SJCRH30 (cell line): Measurements from ENCODE around the gene MPZL3. TPM values are rescaled to one million over a fixed set of nuclear protein-coding genes. Genes with fewer than 3 reads are reported as not detected.

ENCODE experiments used
- DNase-seq, 2 experiments: peaks; one replicate each; pipeline ENCODE4 v3.0.0-alpha.2; 2015 to 2020
- H3K27ac ChIP-seq: fragments of 250-450 bp; sonication (Bioruptor Pico); 2 replicates; pipeline ENCODE4 v1.5.1; 2020; ENCODE audit warnings: mild to moderate bottlenecking, moderate library complexity
- H3K27me3 ChIP-seq: fragments of 250-450 bp; sonication (Bioruptor Pico); 2 replicates; pipeline ENCODE4 v1.5.1; 2020; ENCODE audit warnings: mild to moderate bottlenecking, moderate library complexity
- H3K36me3 ChIP-seq: fragments of 250-450 bp; sonication (Bioruptor Pico); 2 replicates; pipeline ENCODE4 v1.5.1; 2020; ENCODE audit warnings: mild to moderate bottlenecking, moderate library complexity
- H3K4me1 ChIP-seq: fragments of 250-450 bp; sonication (Bioruptor Pico); 2 replicates; pipeline ENCODE4 v1.5.1; 2020; ENCODE audit warnings: mild to moderate bottlenecking, moderate library complexity
- H3K4me3 ChIP-seq: fragments of 250-450 bp; sonication (Bioruptor Pico); 2 replicates; pipeline ENCODE4 v1.5.1; 2020; ENCODE audit warnings: mild to moderate bottlenecking, moderate library complexity
- H3K9me3 ChIP-seq: fragments of 250-450 bp; sonication (Bioruptor Pico); replicated peaks from 2 replicates; pipeline ENCODE4 v1.5.1; 2020; ENCODE audit warnings: mild to moderate bottlenecking, moderate library complexity
- total RNA-seq: library from RNA; depleted of rRNA; stranded (reverse); fragments of >200 nt; shearing (Covaris generic); gene quantifications from 2 replicates; pipeline ENCODE4 v1.2.3, GENCODE V29; 2014

The MPZL3 gene
- total RNA-seq, 1 experiment from 2014 or later: 0.12 TPM

GRCh38 chr11:118229274-118229847 lies 22.8 kb downstream of the MPZL3 start:
- no peaks in the 10 kb centered on the region for H3K4me1 ChIP-seq
- no peaks in the 10 kb centered on the region for H3K36me3 ChIP-seq
- H3K27me3 ChIP-seq: no peaks in the 10 kb centered on the region
- no peaks in the 10 kb centered on the region for H3K9me3 ChIP-seq
- H3K27ac ChIP-seq: no peak overlapping the region
- H3K4me3 ChIP-seq: no peak overlapping the region
- no peak for DNase-seq

GRCh38 chr11:118227865-118228785 lies 24.0 kb downstream of the MPZL3 start:
- H3K9me3 ChIP-seq: no peaks in the 10 kb centered on the region

DNA sequence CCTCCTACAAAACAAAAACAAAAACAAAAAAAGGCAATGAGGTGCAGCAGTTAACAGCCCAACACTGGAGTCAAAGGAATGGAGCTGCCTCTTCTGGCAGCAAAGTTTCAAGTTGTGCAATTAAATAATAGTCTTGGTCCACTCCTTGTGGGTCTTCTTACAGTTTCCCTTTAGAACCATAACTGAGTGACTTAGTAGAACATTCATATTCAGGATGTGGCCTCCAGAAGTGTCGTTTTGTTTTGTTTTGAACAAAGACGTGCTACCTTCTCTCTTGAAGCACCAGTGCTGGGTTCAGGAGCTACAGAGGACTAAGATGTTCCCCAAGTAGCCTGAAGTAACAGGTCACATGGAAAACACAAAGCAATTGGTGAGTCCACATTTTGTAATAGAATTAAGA lies 25.4 kb downstream of the MPZL3 start:
- Histone ChIP-seq H3K27me3 (no peaks in the 10 kb centered on the region), H3K4me3 (no peak overlapping the region), H3K27ac (no peak overlapping the region), H3K36me3 (no peaks in the 10 kb centered on the region), H3K4me1 (no peaks in the 10 kb centered on the region), H3K9me3 (no peaks in the 10 kb centered on the region)
- DNase-seq: no peak

More at GRCh38 chr11:118227865-118228785, 24.0 kb downstream of the MPZL3 start:
- H3K27me3 ChIP-seq: no peaks in the 10 kb centered on the region
- no peaks in the 10 kb centered on the region for H3K36me3 ChIP-seq
- no peak overlapping the region for H3K4me3 ChIP-seq
- no peak overlapping the region for H3K27ac ChIP-seq
- no peaks in the 10 kb centered on the region for H3K4me1 ChIP-seq
- DNase-seq: no peak

DNA sequence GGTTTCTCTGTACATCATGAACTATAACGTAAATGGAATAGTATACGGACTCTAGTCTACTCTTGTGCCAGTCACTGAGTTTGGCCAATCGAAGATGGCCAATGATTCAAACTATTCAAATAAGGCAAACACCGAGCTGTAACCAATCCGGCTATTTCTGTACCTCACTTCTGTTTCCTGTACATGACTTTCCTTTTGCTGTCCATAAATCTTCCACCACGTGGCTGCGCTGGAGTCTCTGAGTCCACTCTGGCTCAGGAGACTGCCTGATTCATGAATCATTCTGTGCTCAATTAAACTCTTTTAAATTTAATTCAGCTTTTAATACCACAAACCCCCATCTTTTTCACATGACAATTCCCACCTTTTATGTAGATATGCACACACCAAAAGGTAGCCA lies 25.9 kb downstream of the MPZL3 start:
- Histone ChIP-seq H3K36me3 (no peaks in the 10 kb centered on the region), H3K4me1 (no peaks in the 10 kb centered on the region), H3K9me3 (no peaks in the 10 kb centered on the region), H3K27me3 (no peaks in the 10 kb centered on the region), H3K27ac (no peak overlapping the region), H3K4me3 (no peak overlapping the region)
- no peak for DNase-seq

DNA sequence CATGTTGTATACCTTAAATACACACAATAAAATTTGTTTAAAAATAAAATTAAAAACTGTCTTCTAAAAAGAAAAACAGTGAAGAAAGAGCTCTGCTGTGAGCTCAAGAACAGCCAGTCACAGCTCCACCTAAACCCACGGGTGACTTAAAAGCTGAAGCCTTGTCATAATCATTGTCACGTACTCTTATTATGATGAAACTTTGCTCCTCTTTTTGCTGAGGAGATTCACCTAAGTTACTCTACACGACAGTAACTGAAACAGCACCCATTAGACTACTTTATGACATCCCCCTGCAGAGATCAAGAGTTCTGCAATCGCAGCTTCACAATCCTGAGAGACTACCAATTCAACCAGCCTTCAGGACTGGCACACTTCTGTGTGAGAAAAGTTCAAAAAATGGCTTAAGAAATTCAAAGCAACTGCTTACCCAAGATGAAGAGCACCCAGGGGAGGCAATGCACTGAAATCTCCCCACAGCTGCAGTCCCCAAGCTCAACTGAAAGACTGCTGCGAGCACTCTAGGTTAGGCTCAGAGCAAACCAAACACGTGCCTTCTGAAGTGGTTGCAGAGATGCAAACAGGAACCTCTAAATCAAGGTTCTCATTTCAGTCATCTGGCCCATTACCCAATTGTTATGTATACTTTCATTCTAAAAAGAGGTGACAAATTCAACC lies 27.5 kb downstream of the MPZL3 start, which contains the start of gene JAML:
Gene JAML, minus strand, starts transcription at position 501 of the 678 bp plus-strand sequence. CDS start 10,145 bp downstream, outside the sequence.
- Histone ChIP-seq H3K27ac (no peak within 1 kb of the TSS), H3K27me3 (no peaks in the 10 kb centered on the region), H3K4me3 (no peak within 1 kb of the TSS)

DNA sequence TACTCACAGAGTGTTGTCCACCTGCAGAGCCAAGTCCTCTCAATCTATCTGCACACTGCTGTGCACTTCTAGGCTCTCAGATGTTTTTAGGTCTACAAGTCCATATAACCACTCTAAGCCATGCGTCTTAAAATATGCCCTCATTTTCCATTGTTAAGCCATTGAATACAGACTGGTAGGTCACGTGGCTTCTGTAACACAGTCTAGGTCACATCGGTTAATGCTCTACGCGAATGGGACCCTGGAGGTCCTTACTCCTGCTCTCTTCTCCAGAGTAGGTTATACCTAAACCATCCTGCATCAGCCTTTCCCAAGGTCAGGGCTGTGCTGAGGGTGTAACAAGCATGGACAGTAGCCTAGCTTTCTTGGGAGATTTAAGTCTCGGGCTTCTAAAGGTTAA lies 28.2 kb downstream of the MPZL3 start:
- Histone ChIP-seq H3K27ac (no peak overlapping the region), H3K36me3 (no peaks in the 10 kb centered on the region), H3K9me3 (no peaks in the 10 kb centered on the region), H3K4me1 (no peaks in the 10 kb centered on the region), H3K4me3 (no peak overlapping the region), H3K27me3 (no peaks in the 10 kb centered on the region)
- DNase-seq: no peak

More for the DNA sequence above, 27.5 kb downstream of the MPZL3 start, which contains the start of gene JAML:
- H3K4me1 ChIP-seq: no peaks in the 10 kb centered on the region
- DNase-seq: no peak
- H3K36me3 ChIP-seq: no peaks in the 10 kb centered on the region
- no peaks in the 10 kb centered on the region for H3K9me3 ChIP-seq

DNA sequence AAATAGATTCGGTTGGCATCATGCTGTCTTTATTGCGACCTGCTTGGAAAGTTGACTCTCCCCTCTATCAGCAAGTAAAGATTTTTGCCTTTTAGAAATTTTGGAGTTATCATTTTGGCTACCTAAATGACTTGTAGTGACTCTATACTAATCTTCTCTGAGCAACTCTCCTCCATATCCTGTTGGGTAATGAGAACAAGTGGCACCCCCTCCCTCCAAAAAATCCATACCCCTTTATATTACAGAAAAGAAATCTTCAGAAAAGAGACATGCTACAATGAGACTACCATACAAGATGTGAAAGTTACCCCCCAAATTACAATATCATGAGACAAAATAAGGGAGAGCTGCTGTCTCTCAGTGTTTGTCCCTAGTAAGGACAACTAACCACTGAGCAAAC lies 28.6 kb downstream of the MPZL3 start:
- no peak overlapping the region for H3K4me3 ChIP-seq
- H3K27me3 ChIP-seq: no peaks in the 10 kb centered on the region
- no peak for DNase-seq
- no peak overlapping the region for H3K27ac ChIP-seq
- no peaks in the 10 kb centered on the region for H3K36me3 ChIP-seq
- no peaks in the 10 kb centered on the region for H3K9me3 ChIP-seq
- no peaks in the 10 kb centered on the region for H3K4me1 ChIP-seq

- no peaks in the 10 kb centered on the region for H3K9me3 ChIP-seq
- no peak overlapping the region for H3K4me3 ChIP-seq
- no peak overlapping the region for H3K27ac ChIP-seq
- DNase-seq: no peak
- no peaks in the 10 kb centered on the region for H3K27me3 ChIP-seq
- H3K36me3 ChIP-seq: no peaks in the 10 kb centered on the region
- no peaks in the 10 kb centered on the region for H3K4me1 ChIP-seq
These were observed 29.7 kb downstream of the MPZL3 start for GRCh38 chr11:118222437-118222836.

DNA sequence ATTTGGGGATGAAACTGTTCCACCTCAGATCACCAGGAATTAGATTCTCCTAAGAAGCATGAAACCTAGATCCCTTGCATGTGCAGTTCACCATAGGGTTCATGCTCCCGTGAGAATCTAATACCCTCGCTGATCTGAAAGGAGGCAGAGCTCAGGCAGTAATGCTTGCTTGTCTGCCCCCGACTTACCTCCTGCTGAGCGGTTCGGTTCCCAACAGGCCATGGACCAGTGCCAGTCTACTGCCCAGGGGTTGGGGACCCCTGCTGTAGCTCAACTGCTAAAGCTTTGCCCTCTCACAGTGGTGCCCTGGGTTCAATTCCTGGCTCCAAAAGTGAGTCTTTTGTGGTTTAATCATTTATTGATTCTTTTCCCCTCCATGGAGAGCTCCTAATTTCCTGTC lies 30.7 kb downstream of the MPZL3 start:
- Histone ChIP-seq H3K36me3 (no peaks in the 10 kb centered on the region), H3K9me3 (no peaks in the 10 kb centered on the region), H3K4me3 (no peak overlapping the region), H3K27me3 (no peaks in the 10 kb centered on the region), H3K27ac (no peak overlapping the region), H3K4me1 (no peaks in the 10 kb centered on the region)
- no peak for DNase-seq

- Histone ChIP-seq H3K36me3 (no peaks in the 10 kb centered on the region), H3K4me1 (peaks cover 3% of the 10 kb centered on the region), H3K27me3 (no peaks in the 10 kb centered on the region), H3K9me3 (no peaks in the 10 kb centered on the region), H3K4me3 (no peak overlapping the region), H3K27ac (no peak overlapping the region)
- DNase-seq: no peak
These were observed 32.4 kb downstream of the MPZL3 start for GRCh38 chr11:118219732-118220131.

- Histone ChIP-seq H3K36me3 (no peaks in the 10 kb centered on the region), H3K27me3 (no peaks in the 10 kb centered on the region)
These were observed 32.9 kb downstream of the MPZL3 start for GRCh38 chr11:118219244-118219643.

DNA sequence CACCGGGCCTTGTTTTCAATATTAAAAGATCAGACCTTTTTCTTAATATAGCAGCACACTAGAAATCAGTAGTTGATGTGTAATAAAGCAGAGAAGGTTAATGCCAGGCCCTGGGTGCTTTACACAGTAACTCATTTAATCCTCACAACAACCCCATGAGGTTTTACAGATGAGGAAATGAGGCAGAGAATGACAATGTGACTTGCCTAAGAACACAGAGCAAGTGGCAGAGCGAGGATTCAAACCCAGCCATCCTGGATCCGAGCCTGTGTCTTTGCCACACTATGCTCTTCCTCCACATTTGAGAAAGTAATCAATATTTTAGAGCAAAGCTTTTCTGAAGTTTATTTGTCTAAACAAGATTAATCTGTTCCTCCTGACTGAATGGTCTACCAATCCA lies 34.6 kb downstream of the MPZL3 start:
- Histone ChIP-seq H3K9me3 (no peaks in the 10 kb centered on the region), H3K27ac (no peak overlapping the region), H3K36me3 (no peaks in the 10 kb centered on the region), H3K27me3 (no peaks in the 10 kb centered on the region), H3K4me1 (peaks cover 11% of the 10 kb centered on the region), H3K4me3 (no peak overlapping the region)
- DNase-seq: no peak

More at GRCh38 chr11:118219244-118219643, 32.9 kb downstream of the MPZL3 start:
- no peak overlapping the region for H3K27ac ChIP-seq
- no peak for DNase-seq
- no peak overlapping the region for H3K4me3 ChIP-seq
- no peaks in the 10 kb centered on the region for H3K9me3 ChIP-seq
- H3K4me1 ChIP-seq: peaks cover 7% of the 10 kb centered on the region

GRCh38 chr11:118216621-118217481 lies 35.3 kb downstream of the MPZL3 start:
- no peaks in the 10 kb centered on the region for H3K27me3 ChIP-seq
- H3K4me3 ChIP-seq: no peak overlapping the region
- DNase-seq: no peak
- H3K27ac ChIP-seq: no peak overlapping the region
- peaks cover 11% of the 10 kb centered on the region for H3K4me1 ChIP-seq
- no peaks in the 10 kb centered on the region for H3K9me3 ChIP-seq
- H3K36me3 ChIP-seq: no peaks in the 10 kb centered on the region

- H3K4me1 ChIP-seq: peaks cover 11% of the 10 kb centered on the region
- H3K27ac ChIP-seq: no peak overlapping the region
- no peaks in the 10 kb centered on the region for H3K36me3 ChIP-seq
- H3K9me3 ChIP-seq: no peaks in the 10 kb centered on the region
- H3K27me3 ChIP-seq: no peaks in the 10 kb centered on the region
- no peak overlapping the region for H3K4me3 ChIP-seq
- no peak for DNase-seq
These were observed 36.4 kb downstream of the MPZL3 start for GRCh38 chr11:118215765-118216164.
